Liver (tissue), 9 donors: ENCODE measurements around the gene COPS7A. TPM values are rescaled to one million over a fixed set of nuclear protein-coding genes. Genes with fewer than 3 reads are reported as not detected.

ENCODE experiments used
- DNase-seq: peaks from one replicate; pipeline ENCODE4 v3.0.0-alpha.2; 2017; ENCODE audit warnings: low spot score
- H3K27ac ChIP-seq, 2 donors: one replicate each; pipeline ENCODE4 v1.7.0; 2013; ENCODE audit warnings: inconsistent platforms in 2 of 2, low read length in 2 of 2, control low read depth in 1 of 2, low read depth in 1 of 2, mild to moderate bottlenecking in 1 of 2
- H3K27me3 ChIP-seq, 4 donors: one replicate each; pipeline versions ENCODE4 v1.6.1 to v1.7.0; 2013; ENCODE audit warnings: low read length in 3 of 4, inconsistent platforms in 1 of 4, mild to moderate bottlenecking in 1 of 4, moderate library complexity in 1 of 4; ENCODE audit not compliant: control insufficient read depth in 4 of 4, insufficient read depth in 4 of 4
- H3K36me3 ChIP-seq, 4 donors: one replicate each; pipeline versions ENCODE4 v1.6.1 to v1.7.0; 2013; ENCODE audit warnings: low read length in 3 of 4, mild to moderate bottlenecking in 3 of 4, low read depth in 1 of 4, moderate library complexity in 1 of 4; ENCODE audit not compliant: control insufficient read depth in 4 of 4, insufficient read depth in 3 of 4
- H3K4me1 ChIP-seq, 4 donors: one replicate each; pipeline versions ENCODE4 v1.6.1 to v1.7.0; 2013; ENCODE audit warnings: low read length in 3 of 4, mild to moderate bottlenecking in 3 of 4, moderate library complexity in 1 of 4; ENCODE audit not compliant: control insufficient read depth in 4 of 4, insufficient read depth in 4 of 4
- H3K4me3 ChIP-seq, 3 donors: one replicate each; pipeline versions ENCODE4 v1.6.1 to v1.7.0; 2013; ENCODE audit warnings: low read length in 3 of 3, control low read depth in 1 of 3, low read depth in 1 of 3, mild to moderate bottlenecking in 1 of 3
- H3K9ac ChIP-seq, 2 donors: one replicate each; pipeline ENCODE4 v1.7.0; 2013; ENCODE audit warnings: low read length in 2 of 2, mild to moderate bottlenecking in 2 of 2, moderate library complexity in 2 of 2, control low read depth in 1 of 2, low read depth in 1 of 2
- H3K9me3 ChIP-seq, 4 donors: one replicate each; pipeline versions ENCODE4 v1.6.1 to v1.7.0; 2013; ENCODE audit warnings: low read length in 3 of 4; ENCODE audit not compliant: control insufficient read depth in 4 of 4
- ATF3 ChIP-seq: IDR thresholded peaks from 2 replicates; pipeline ENCODE4 v1.6.1; 2016; ENCODE audit warnings: antibody characterized with exemption
- CTCF ChIP-seq: fragments of 150-350 bp; IDR thresholded peaks from 2 replicates; pipeline ENCODE4 v1.5.1; 2017; ENCODE audit warnings: improper control_type of control experiment, low read depth, low read length; ENCODE audit not compliant: missing input control
- EGR1 ChIP-seq, 2 donors: IDR thresholded peaks; 2 replicates each; pipeline ENCODE4 v1.6.1; 2016 to 2018; ENCODE audit warnings: antibody characterized with exemption in 2 of 2, low read depth in 2 of 2
- FOXA1 ChIP-seq: IDR thresholded peaks from 2 replicates; pipeline ENCODE4 v1.6.1; 2016; ENCODE audit warnings: antibody characterized with exemption
- FOXA2 ChIP-seq: IDR thresholded peaks from 2 replicates; pipeline ENCODE4 v1.6.1; 2016; ENCODE audit warnings: antibody characterized with exemption
- GABPA ChIP-seq, 2 donors: IDR thresholded peaks in 1 of 2; conservative IDR thresholded peaks in 1 of 2; 2 replicates each; pipeline ENCODE4 v1.6.1; 2016; ENCODE audit warnings: antibody characterized with exemption in 2 of 2, mild to moderate bottlenecking in 1 of 2, moderate library complexity in 1 of 2
- HNF4A ChIP-seq, 2 donors: conservative IDR thresholded peaks; 2 replicates each; pipeline ENCODE4 v1.6.1; 2016; ENCODE audit warnings: antibody characterized with exemption in 2 of 2, mild to moderate bottlenecking in 2 of 2
- HNF4G ChIP-seq: IDR thresholded peaks from 2 replicates; pipeline ENCODE4 v1.6.1; 2016; ENCODE audit warnings: antibody characterized with exemption
- JUND ChIP-seq, 2 donors: IDR thresholded peaks; 2 replicates each; pipeline ENCODE4 v1.6.1; 2016; ENCODE audit warnings: antibody characterized with exemption in 2 of 2
- MAX ChIP-seq: IDR thresholded peaks from 2 replicates; pipeline ENCODE4 v1.6.1; 2016; ENCODE audit warnings: antibody characterized with exemption
- NR2F2 ChIP-seq: IDR thresholded peaks from 2 replicates; pipeline ENCODE4 v1.6.1; 2016; ENCODE audit warnings: antibody characterized with exemption
- RAD21 ChIP-seq, 2 donors: IDR thresholded peaks; 2 replicates each; pipeline ENCODE4 v1.6.1; 2016; ENCODE audit warnings: antibody characterized with exemption in 2 of 2, mild to moderate bottlenecking in 2 of 2
- REST ChIP-seq: IDR thresholded peaks from 2 replicates; pipeline ENCODE4 v1.6.1; 2016; ENCODE audit warnings: antibody characterized with exemption, mild to moderate bottlenecking
- RXRA ChIP-seq, 2 donors: IDR thresholded peaks; 2 replicates each; pipeline ENCODE4 v1.6.1; 2017 to 2018; ENCODE audit warnings: antibody characterized with exemption in 2 of 2, mild to moderate bottlenecking in 1 of 2
- SP1 ChIP-seq: IDR thresholded peaks from 2 replicates; pipeline ENCODE4 v1.6.1; 2018; ENCODE audit warnings: antibody characterized with exemption, mild to moderate bottlenecking
- TAF1 ChIP-seq: conservative IDR thresholded peaks from 2 replicates; pipeline ENCODE4 v1.6.1; 2016; ENCODE audit warnings: antibody characterized with exemption, mild to moderate bottlenecking
- YY1 ChIP-seq: IDR thresholded peaks from 2 replicates; pipeline ENCODE4 v1.6.1; 2016; ENCODE audit warnings: antibody characterized with exemption, mild to moderate bottlenecking
- ZBTB33 ChIP-seq: IDR thresholded peaks from 2 replicates; pipeline ENCODE4 v1.6.1; 2016; ENCODE audit warnings: antibody characterized with exemption
- WGBS: extraction: QIAGEN DNeasy Blood & Tissue Kit; methylation state at CpG from one replicate; pipeline ENCODE4 v1.1.7; 2013; 5-methylcytosine and 5-hydroxymethylcytosine counted together
- polyA plus RNA-seq, 2 donors: library from polyadenylated mRNA; stranded (reverse) in 1 of 2; unstranded in 1 of 2; fragments of 200-250 nt in 1 of 2; fragments of >200 nt in 1 of 2; fragmentation: Nextera tagmentation in 1 of 2; extraction: Ambion mirVana in 1 of 2; gene quantifications; one replicate each; pipeline versions ENCODE4 v1.2.1 to v1.2.3, GENCODE V29; 2013 to 2015
- total RNA-seq, 2 donors: library from RNA; depleted of rRNA; stranded (reverse); fragments of >200 nt; gene quantifications; one replicate each; pipeline ENCODE4 v1.2.3, GENCODE V29; 2014
- donor health status: healthy.
- donor health status: healthy.
- donor health status: healthy.
- donor health status: healthy.
- donor health status: healthy.

The COPS7A gene
- total and polyA plus RNA-seq, 4 donors: 26.0 to 37.7 (median 32.4) TPM

- 1% methylated on average over 72 of the region's 72 CpGs for WGBS
Measured at GRCh38 chr12:6688999-6689882, 34.6 kb upstream of the COPS7A start, which contains the start of gene ZNF384. TSS of gene ZNF384 (minus strand) at chr12:6689375. CDS start at chr12:6679520, 9,855 bp downstream.

More at GRCh38 chr12:6688999-6689882, 34.6 kb upstream of the COPS7A start, which contains the start of gene ZNF384:
- Histone ChIP-seq H3K4me3 (peak within 1 kb of the TSS; percentile 78 to 99 (median 97)), H3K4me1 (peaks cover 4 to 28% (median 24%) of the 10 kb centered on the region in 4 donors), H3K9me3 (no peaks in the 10 kb centered on the region), H3K36me3 (peaks cover 1 to 6% (median 4%) of the 10 kb centered on the region in 4 donors), H3K27me3 (no peaks in the 10 kb centered on the region), H3K27ac (peak within 1 kb of the TSS; percentile 97), H3K9ac (peak within 1 kb of the TSS; percentile 34 to 73)
- peak; percentile 100 for TF ChIP-seq MAX
- TF ChIP-seq TAF1: no peak
- TF ChIP-seq REST: peak; percentile 65
- TF ChIP-seq JUND (IDR thresholded peaks at IDR 0.05): peak; percentile 53 to 67
- TF ChIP-seq FOXA2: peak; percentile 41
- TF ChIP-seq RAD21 (IDR thresholded peaks at IDR 0.05): peak; percentile 39 to 51
- TF ChIP-seq CTCF: peak; percentile 39
- peak; percentile 67 for TF ChIP-seq ATF3
- peak; percentile 60 for TF ChIP-seq FOXA1
- peak; percentile 89 for TF ChIP-seq SP1
- peak; percentile 98 to 100 for TF ChIP-seq EGR1 (IDR thresholded peaks at IDR 0.05; ENCODE audit: low read depth in 2 of 2)
- peak; percentile 81 for TF ChIP-seq NR2F2
- peak; percentile 94 for TF ChIP-seq ZBTB33
- peak; percentile 90 for TF ChIP-seq YY1
- peak; percentile 98 to 99 for TF ChIP-seq GABPA (IDR thresholded peaks at IDR 0.05 in 1 of 2, conservative IDR thresholded peaks at IDR 0.05 in 1 of 2)
- no peak for TF ChIP-seq HNF4G
- TF ChIP-seq HNF4A (conservative IDR thresholded peaks at IDR 0.05): peak; percentile 64
- TF ChIP-seq RXRA (IDR thresholded peaks at IDR 0.05): peak; percentile 74 to 87
- DNase-seq: peak; percentile 91
